Mesenchymal stem cell (in vitro differentiated cells and primary cell): ENCODE measurements around the gene TOP1.

Experiments
- DNase-seq: peaks from one replicate; pipeline ENCODE4 v3.0.0-alpha.2; 2013
- H2AFZ ChIP-seq: one replicate; pipeline ENCODE4 v1.6.1; 2013; ENCODE audit warnings: low read depth, mild to moderate bottlenecking, control low read depth, inconsistent platforms, low read length, moderate library complexity
- H2AK5ac ChIP-seq: 2 replicates; pipeline ENCODE4 v1.6.1; 2013; ENCODE audit warnings: low read length, moderate library complexity, mild to moderate bottlenecking, inconsistent platforms; ENCODE audit not compliant: severe bottlenecking
- H2BK120ac ChIP-seq: one replicate; pipeline ENCODE4 v1.6.1; 2013; ENCODE audit warnings: low read depth, mild to moderate bottlenecking, inconsistent platforms, low read length, moderate library complexity
- H2BK12ac ChIP-seq, 2 experiments: one replicate each; pipeline ENCODE4 v1.6.1; 2013; ENCODE audit warnings: inconsistent platforms in 2 of 2, low read length in 2 of 2, mild to moderate bottlenecking in 2 of 2, moderate library complexity in 2 of 2, control low read depth in 1 of 2
- H2BK15ac ChIP-seq: one replicate; pipeline ENCODE4 v1.6.1; 2013; ENCODE audit warnings: mild to moderate bottlenecking, low read depth, inconsistent platforms; ENCODE audit not compliant: poor library complexity, severe bottlenecking
- H2BK5ac ChIP-seq: 2 replicates; pipeline ENCODE4 v1.6.1; 2013; ENCODE audit warnings: low read depth, mild to moderate bottlenecking, low read length, control low read depth, inconsistent platforms; ENCODE audit not compliant: poor library complexity, severe bottlenecking
- H3K14ac ChIP-seq, 2 experiments: one replicate each; pipeline ENCODE4 v1.6.1; 2013; ENCODE audit warnings: inconsistent platforms in 2 of 2, low read length in 2 of 2, control low read depth in 1 of 2, mild to moderate bottlenecking in 1 of 2, moderate library complexity in 1 of 2
- H3K18ac ChIP-seq, 2 experiments: one replicate each; pipeline ENCODE4 v1.6.1; 2013; ENCODE audit warnings: inconsistent platforms in 2 of 2, low read length in 2 of 2, control low read depth in 1 of 2, low read depth in 1 of 2, mild to moderate bottlenecking in 1 of 2
- H3K23ac ChIP-seq, 2 experiments: one replicate each; pipeline ENCODE4 v1.6.1; 2013; ENCODE audit warnings: inconsistent platforms in 2 of 2, low read length in 2 of 2, mild to moderate bottlenecking in 2 of 2, moderate library complexity in 2 of 2, control low read depth in 1 of 2
- H3K27ac ChIP-seq: 2 replicates; pipeline ENCODE4 v1.5.1; 2013; ENCODE audit warnings: mild to moderate bottlenecking, moderate library complexity, low read length, control low read depth, inconsistent platforms; ENCODE audit not compliant: poor library complexity, severe bottlenecking
- H3K27me3 ChIP-seq, 2 experiments: 2 replicates each; pipeline versions ENCODE4 v1.6.1 to v1.7.0; 2013; ENCODE audit warnings: low read length in 2 of 2, mild to moderate bottlenecking in 2 of 2, moderate library complexity in 2 of 2, control low read depth in 1 of 2, inconsistent platforms in 1 of 2; ENCODE audit not compliant: control insufficient read depth in 1 of 2, insufficient read depth in 1 of 2
- H3K36me3 ChIP-seq, 2 experiments: 2 replicates each; pipeline versions ENCODE4 v1.6.1 to v1.7.0; 2013; ENCODE audit warnings: low read length in 2 of 2, control low read depth in 1 of 2, inconsistent platforms in 1 of 2, low read depth in 1 of 2, mild to moderate bottlenecking in 1 of 2; ENCODE audit not compliant: insufficient read depth in 2 of 2, control insufficient read depth in 1 of 2
- H3K4ac ChIP-seq, 2 experiments: one replicate each; pipeline ENCODE4 v1.6.1; 2013; ENCODE audit warnings: inconsistent platforms in 2 of 2, low read length in 2 of 2, mild to moderate bottlenecking in 2 of 2, moderate library complexity in 2 of 2, control low read depth in 1 of 2, low read depth in 1 of 2
- H3K4me1 ChIP-seq: 2 replicates; pipeline ENCODE4 v1.6.1; 2013; ENCODE audit warnings: low read depth, low read length, control low read depth; ENCODE audit not compliant: control insufficient read depth, insufficient read depth
- H3K4me2 ChIP-seq: 2 replicates; pipeline ENCODE4 v1.6.1; 2013; ENCODE audit warnings: low read length, mild to moderate bottlenecking, inconsistent platforms; ENCODE audit not compliant: poor library complexity, severe bottlenecking
- H3K4me3 ChIP-seq, 2 experiments: 2 replicates each; pipeline versions ENCODE4 v1.5.1 to v1.7.0; 2013; ENCODE audit warnings: low read length in 2 of 2, mild to moderate bottlenecking in 2 of 2, control low read depth in 1 of 2, low read depth in 1 of 2; ENCODE audit not compliant: insufficient read depth in 1 of 2
- H3K79me1 ChIP-seq: replicated peaks from 2 replicates; pipeline ENCODE4 v1.6.1; 2013; ENCODE audit warnings: mild to moderate bottlenecking, control low read depth, low read length, inconsistent platforms; ENCODE audit not compliant: poor library complexity, severe bottlenecking
- H3K9ac ChIP-seq: 2 replicates; pipeline ENCODE4 v1.7.0; 2013; ENCODE audit warnings: mild to moderate bottlenecking, low read length, moderate library complexity
- H3K9me3 ChIP-seq: 2 replicates; pipeline ENCODE4 v1.7.0; 2013; ENCODE audit warnings: mild to moderate bottlenecking, low read length; ENCODE audit not compliant: control insufficient read depth
- H4K8ac ChIP-seq: one replicate; pipeline ENCODE4 v1.6.1; 2013; ENCODE audit warnings: inconsistent platforms, mild to moderate bottlenecking, low read length, moderate library complexity
- H4K91ac ChIP-seq: one replicate; pipeline ENCODE4 v1.6.1; 2013; ENCODE audit warnings: mild to moderate bottlenecking, low read length, inconsistent platforms
- WGBS: methylation state at CpG from one replicate; pipeline ENCODE4 v1.1.7; 2013; ENCODE audit warnings: mixed read lengths; 5-methylcytosine and 5-hydroxymethylcytosine counted together

The TOP1 gene

DNA sequence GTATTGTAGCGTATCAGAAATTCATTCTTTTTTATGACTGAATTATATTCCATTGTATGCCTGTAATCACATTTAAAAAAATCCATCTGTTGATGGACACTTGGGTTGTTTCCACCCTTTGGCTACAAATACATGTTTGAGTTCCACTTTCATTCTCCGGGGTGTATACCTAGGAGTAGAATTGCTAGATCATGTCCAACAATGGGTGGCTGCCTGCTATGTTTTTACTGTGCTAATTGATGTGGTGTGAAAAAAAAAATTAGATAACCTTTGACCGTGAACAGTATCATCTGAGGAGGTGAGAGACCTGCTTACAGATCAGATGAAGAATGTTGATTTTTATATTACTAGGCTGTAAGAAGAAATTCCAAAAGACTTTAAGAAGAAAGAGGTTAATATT is 37.1 kb downstream of the TOP1 start:
- H3K4ac ChIP-seq, result no peak overlapping the region
- no peak overlapping the region for H3K18ac ChIP-seq
- H3K27ac ChIP-seq, result no peak overlapping the region
- H3K9ac ChIP-seq, result no peak overlapping the region
- H3K4me1 ChIP-seq, result no peaks in the 10 kb centered on the region
- no peak overlapping the region for H2AK5ac ChIP-seq
- no peaks in the 10 kb centered on the region for H3K9me3 ChIP-seq
- no peak overlapping the region for H3K4me3 ChIP-seq
- no peaks in the 10 kb centered on the region for H3K27me3 ChIP-seq
- no peak overlapping the region for H2BK120ac ChIP-seq
- WGBS, result 88% methylated on average over 2 of the region's 3 CpGs
- H2BK5ac ChIP-seq, result no peak overlapping the region
- no peak overlapping the region for H4K91ac ChIP-seq
- H2AFZ ChIP-seq, result no peak overlapping the region
- no peak overlapping the region for H4K8ac ChIP-seq
- no peak overlapping the region for H2BK12ac ChIP-seq
- no peak overlapping the region for H3K4me2 ChIP-seq
- no peak overlapping the region for H3K14ac ChIP-seq
- no peak overlapping the region for H3K23ac ChIP-seq
- no peak for DNase-seq
- peaks cover 5% of the 10 kb centered on the region for H3K79me1 ChIP-seq
- peaks cover 4 to 74% of the 10 kb centered on the region in 2 experiments for H3K36me3 ChIP-seq
- H2BK15ac ChIP-seq, result no peak overlapping the region

DNA sequence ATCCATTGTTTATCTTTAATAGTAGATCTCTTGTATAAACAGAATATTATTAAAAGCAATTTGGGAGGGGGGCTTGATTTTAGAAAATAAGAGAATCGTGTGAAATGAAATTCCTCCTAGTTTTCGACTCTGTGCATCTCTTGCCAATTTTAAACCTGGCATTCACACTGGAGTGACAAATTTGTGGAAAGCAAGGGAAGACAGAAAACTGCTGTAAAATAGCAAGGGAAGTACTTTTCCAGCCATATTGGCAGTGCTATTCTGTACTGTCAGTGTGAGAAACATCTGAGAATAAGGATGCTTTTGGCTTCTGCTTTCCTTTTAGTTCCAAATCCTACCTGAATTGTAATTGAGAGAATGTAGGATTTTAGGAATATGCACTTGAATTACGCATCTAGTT is 40.2 kb downstream of the TOP1 start:
- no peak overlapping the region for H2BK120ac ChIP-seq
- H3K23ac ChIP-seq, result no peak overlapping the region
- H4K91ac ChIP-seq, result no peak overlapping the region
- DNase-seq, result no peak
- H3K9me3 ChIP-seq, result no peaks in the 10 kb centered on the region
- peaks cover 3% of the 10 kb centered on the region for H3K4me1 ChIP-seq
- no peak overlapping the region for H2BK15ac ChIP-seq
- no peak overlapping the region for H2AFZ ChIP-seq
- no peaks in the 10 kb centered on the region for H3K27me3 ChIP-seq
- no peak overlapping the region for H3K18ac ChIP-seq
- H3K4ac ChIP-seq, result no peak overlapping the region
- no peak overlapping the region for H3K4me3 ChIP-seq
- H3K14ac ChIP-seq, result no peak overlapping the region
- peaks cover 6% of the 10 kb centered on the region for H3K79me1 ChIP-seq
- no peak overlapping the region for H2AK5ac ChIP-seq
- H3K27ac ChIP-seq, result no peak overlapping the region
- no peak overlapping the region for H3K4me2 ChIP-seq
- H4K8ac ChIP-seq, result no peak overlapping the region
- no peak overlapping the region for H2BK12ac ChIP-seq
- H3K36me3 ChIP-seq, result peaks cover 2 to 47% of the 10 kb centered on the region in 2 experiments
- WGBS, result 98% methylated on average over 2 of the region's 3 CpGs
- H3K9ac ChIP-seq, result no peak overlapping the region
- H2BK5ac ChIP-seq, result no peak overlapping the region

DNA sequence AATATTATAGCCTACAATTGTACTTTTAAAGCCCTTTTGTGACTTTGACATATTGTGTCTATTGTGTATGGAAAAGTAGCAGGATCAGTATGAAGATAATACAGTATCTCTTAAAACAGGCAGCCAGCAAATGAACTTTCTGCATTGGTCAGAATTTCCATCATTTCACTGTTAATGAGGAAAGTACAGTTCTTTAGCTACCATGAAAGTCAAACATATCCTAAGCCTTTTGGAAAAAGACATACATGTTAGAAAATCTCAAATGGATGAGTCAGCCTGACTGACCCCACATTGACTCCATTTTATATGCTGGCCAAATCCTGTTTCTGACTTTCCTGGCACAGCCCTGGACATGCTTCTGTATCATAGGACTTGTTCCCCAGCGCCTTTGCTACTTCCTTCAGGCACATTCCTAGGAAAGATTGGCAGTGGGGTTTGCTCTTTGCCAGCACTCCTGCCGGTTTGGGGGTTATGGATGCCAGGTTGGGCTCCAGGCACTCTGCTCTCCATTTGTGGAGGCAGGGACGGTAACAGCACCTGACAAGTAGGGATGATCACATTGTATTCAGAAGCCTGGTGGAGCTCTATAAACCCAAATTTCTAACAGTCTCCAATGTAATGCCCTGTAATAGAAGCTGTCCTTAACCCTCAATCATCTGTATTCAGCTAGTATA is 43.7 kb downstream of the TOP1 start:
- Histone ChIP-seq H3K4me2 (no peak overlapping the region), H3K4ac (peak overlapping the region in 1 of 2 experiments; percentile 78), H3K4me1 (peaks cover 3% of the 10 kb centered on the region), H3K14ac (no peak overlapping the region), H2BK12ac (peak overlapping the region in 1 of 2 experiments; percentile 63), H2BK15ac (no peak overlapping the region), H3K4me3 (peak overlapping the region in 1 of 2 experiments; percentile 50), H4K8ac (no peak overlapping the region), H3K9ac (peak overlapping the region; percentile 58), H3K36me3 (peaks cover 2 to 43% of the 10 kb centered on the region in 2 experiments), H4K91ac (no peak overlapping the region), H3K27ac (peak overlapping the region; percentile 20), H3K23ac (peak overlapping the region in 1 of 2 experiments; percentile 59), H2BK120ac (no peak overlapping the region), H2AK5ac (no peak overlapping the region), H2AFZ (no peak overlapping the region), H3K27me3 (no peaks in the 10 kb centered on the region), H2BK5ac (no peak overlapping the region), H3K79me1 (peaks cover 12% of the 10 kb centered on the region), H3K9me3 (no peaks in the 10 kb centered on the region), H3K18ac (peak overlapping the region; percentile 26 to 78)
- DNase-seq, result peak; percentile 73
- 88% methylated on average over 3 of the region's 3 CpGs for WGBS

DNA sequence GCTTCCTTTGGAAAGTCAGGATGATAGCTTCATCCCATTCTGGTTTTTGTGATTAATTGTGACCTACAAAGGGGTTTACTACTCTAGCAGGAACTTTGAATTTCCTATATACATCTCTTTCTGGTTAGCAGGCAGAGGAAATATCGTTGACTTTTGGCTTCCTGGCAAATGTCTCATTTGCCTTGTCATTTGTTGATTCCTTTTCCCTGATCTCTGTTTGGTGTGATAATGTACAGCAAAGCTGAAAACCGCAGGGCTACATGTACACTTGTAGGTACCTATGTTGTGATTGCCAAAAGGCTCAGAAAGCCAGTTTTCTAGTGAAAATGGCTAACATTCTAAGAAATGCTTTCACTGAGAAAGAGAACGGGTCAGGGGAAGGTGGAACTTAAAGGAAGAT is 44.3 kb downstream of the TOP1 start:
- Histone ChIP-seq H3K4me2 (no peak overlapping the region), H3K36me3 (peaks cover 5 to 43% of the 10 kb centered on the region in 2 experiments), H3K4ac (peak overlapping the region in 1 of 2 experiments; percentile 41), H3K4me1 (peaks cover 3% of the 10 kb centered on the region), H4K91ac (no peak overlapping the region), H2BK12ac (no peak overlapping the region), H2BK15ac (no peak overlapping the region), H3K14ac (no peak overlapping the region), H3K23ac (no peak overlapping the region), H3K27me3 (no peaks in the 10 kb centered on the region), H3K18ac (peak overlapping the region in 1 of 2 experiments; percentile 30), H3K79me1 (peaks cover 12% of the 10 kb centered on the region), H4K8ac (no peak overlapping the region), H3K9ac (peak overlapping the region; percentile 58), H2BK5ac (no peak overlapping the region), H3K4me3 (peak overlapping the region in 1 of 2 experiments; percentile 50), H2AFZ (no peak overlapping the region), H3K9me3 (no peaks in the 10 kb centered on the region), H2BK120ac (no peak overlapping the region), H3K27ac (no peak overlapping the region), H2AK5ac (peak overlapping the region; percentile 73)
- 86% methylated on average over 3 of the region's 3 CpGs for WGBS
- no peak for DNase-seq
